Stimulated activated CD8-positive, alpha-beta memory T cell treated with anti-CD3 and anti-CD28 coated beads, Interleukin-4, amount 100 ng/mL, for 1 hour (primary cell): ENCODE data around the gene KXD1.
"Not testable (repeated sequence)": the region's sequence is repeated elsewhere in the genome, so short reads cannot be mapped to it uniquely, and the experiment has no call there.

Experiments used
- DNase-seq, 2 donors: peaks; one replicate each; pipeline ENCODE4 v3.0.0-alpha.2; 2020; ENCODE audit warnings: low read depth in 2 of 2, low spot score in 1 of 2

The KXD1 gene

GRCh38 chr19:18576383-18576782 lies 18.7 kb downstream of the KXD1 start:
- DNase-seq: no peak

DNA sequence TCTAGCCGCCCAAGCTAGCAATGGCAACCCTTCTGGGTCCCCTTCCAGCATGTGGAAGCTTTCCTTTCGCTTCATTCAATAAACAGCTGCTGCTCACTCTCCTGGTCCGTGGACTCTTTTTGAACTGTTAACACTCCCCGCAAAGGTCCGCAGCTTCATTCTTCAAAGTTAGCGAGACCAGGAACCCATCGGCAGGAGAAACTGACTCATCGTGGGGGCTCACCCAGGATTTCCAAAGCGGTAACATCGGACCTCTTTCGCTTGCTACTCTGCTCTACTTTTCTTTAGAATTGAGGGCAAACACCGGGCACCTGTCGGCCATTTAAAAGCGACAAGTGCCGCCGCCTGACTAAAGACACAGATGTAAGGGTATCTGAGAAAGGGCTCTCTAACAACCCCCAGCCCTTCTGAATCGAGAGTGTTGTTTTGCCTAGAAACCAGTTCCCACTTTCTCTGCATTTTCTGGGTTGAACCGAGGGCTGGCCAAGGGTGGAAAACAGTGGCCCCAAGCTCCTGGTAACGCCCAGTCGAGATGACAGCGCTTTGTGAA lies 19.8 kb downstream of the KXD1 start:
- no peak for DNase-seq

GRCh38 chr19:18580311-18580710 lies 22.6 kb downstream of the KXD1 start:
- no peak for DNase-seq

DNA sequence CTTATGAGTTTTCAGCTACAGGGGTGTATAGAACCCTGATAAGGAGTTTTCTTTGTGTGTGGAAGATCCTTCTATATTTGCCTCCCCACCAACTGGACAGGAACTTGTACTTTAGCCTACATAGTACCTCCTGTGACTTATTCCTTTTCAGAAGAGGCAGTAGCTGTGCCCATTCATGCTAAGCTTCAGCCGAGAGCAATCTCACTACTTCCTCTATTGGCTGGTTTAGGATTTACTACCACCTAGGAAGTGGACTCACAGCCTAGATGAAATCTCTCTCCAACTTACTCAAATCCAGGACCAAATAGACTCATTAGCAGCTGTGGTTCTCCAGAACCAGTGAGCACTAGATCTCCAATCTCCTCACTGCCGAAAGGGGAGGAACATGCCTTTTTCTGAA lies 28.6 kb downstream of the KXD1 start:
- no peak for DNase-seq

- DNase-seq: no peak
These were observed 29.9 kb downstream of the KXD1 start for GRCh38 chr19:18587561-18587960.

DNA sequence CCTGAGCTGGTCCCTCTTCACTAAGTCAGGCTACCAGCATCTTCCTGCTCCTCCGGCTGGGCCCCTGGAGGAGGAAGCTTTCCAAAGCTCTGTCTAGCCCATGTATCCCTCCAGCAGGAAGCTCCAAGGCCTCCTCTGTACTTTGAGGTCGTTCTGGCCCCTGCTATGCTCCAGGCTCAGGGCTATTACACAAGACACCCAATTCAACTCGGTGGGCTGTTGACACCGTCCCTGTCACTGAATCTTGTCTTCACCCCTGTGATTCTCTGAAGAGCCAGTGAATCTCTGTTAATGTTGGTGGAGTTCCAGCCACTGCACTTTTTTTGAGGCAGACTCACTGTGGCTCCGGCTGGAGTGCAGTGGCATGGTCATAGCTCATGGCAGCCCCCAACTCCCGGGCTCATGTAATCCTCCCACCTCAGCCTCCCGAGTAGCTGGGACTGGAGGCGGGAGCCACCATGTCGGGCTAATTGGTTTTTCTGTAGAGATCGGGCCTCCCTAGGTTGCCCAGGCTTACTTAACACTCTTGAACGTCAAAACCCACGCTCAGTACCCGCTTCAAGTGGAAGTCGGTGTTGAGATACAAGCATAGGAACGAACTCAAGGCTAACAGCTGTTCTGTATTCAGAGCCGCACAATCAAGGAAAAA lies 30.4 kb downstream of the KXD1 start:
- DNase-seq: no peak

DNA sequence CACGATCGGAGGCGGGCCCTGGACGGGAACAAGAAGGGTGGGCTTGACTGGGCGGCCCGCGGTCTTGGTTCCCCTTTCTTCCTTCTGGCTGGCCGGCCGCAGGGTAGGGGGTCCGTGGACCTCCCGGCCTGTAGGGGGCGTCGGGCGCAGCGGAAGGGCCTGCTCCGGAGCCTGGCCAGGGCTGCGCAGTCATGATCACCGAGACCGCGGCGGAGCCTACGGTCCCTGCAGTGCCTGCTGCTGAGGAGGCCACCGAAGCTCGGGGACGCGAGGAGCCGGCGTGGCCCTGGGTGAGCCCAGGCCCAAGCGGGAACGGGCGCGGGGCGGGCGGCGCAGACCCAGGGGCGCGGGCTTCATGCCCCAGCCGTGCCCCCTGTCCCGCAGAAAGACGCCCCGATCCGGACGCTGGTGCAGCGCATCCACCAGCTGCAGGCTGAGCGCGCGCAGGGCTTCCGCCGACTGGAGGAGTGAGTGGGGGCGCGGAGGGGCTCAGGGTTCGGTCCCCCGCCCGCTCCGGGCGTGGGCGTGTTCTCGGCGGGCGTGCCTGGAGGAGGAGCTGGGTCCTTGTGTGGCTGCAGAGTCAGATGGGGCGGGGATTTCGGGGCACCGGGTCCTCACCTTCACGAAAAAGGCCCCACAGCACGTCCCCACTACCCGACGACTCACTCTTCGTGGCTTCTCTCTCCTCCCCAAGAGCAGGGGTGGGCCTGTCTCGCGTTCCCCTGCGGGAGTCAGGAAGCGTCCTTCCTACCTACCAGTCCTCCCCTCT lies 31.1 kb downstream of the KXD1 start, which contains the start of gene REX1BD:
Gene REX1BD, plus strand, starts transcription at position 188 of the 769 bp plus-strand sequence. Its CDS starts 4 bp downstream, at position 192.
- DNase-seq: peak; percentile 66 to 77

GRCh38 chr19:18589380-18590272 lies 32.0 kb downstream of the KXD1 start:
- peak in 1 of 2 donors; percentile 38 for DNase-seq

DNA sequence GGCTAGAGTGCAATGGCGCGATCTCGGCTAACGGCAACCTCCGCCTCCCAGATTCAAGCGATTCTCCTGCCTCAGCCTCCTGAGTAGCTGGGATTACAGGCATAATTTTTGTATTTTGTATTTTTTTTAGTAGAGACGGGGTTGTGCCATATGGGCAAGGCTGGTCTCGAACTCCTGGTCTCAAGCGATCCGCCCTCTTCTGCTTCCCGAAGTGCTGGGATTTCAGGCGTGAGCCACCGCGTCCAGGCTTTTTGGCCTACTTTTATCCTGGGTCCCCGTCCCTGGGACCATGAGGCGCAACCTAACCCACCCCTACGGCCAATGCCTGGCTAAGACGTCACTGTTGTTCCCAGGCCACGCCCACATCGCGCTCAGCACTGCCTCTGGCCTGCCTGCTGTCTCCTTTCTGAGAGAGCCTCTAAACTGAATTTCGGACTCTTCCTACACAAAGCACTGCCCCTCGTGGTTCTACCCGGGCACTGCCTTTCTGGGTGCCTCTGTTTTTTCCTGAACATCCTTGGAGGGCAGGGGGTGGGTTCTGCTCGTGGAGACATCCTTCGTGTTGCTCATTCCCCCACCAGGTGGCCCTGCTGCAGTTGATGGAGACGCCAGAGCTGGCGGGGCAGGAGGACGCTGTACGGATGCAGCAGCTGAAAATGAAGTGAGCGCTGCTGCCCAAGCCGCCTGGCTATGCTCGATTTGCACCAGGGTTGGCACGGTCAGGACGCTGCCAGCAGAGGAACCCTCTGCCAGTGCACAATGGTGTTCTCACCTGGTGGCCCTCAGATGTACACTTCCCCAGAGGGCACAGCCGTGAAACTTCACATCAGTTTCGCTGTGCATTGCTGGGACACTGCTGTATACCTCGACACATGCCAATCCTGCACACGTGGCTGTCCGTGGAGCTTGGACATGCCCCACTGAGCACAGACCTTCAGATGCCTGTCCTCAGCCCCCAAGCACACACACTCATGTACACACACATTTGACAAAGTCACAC lies 32.9 kb downstream of the KXD1 start:
- no peak for DNase-seq

- no peak for DNase-seq
These were observed 34.2 kb downstream of the KXD1 start for GRCh38 chr19:18591735-18592385.

DNA sequence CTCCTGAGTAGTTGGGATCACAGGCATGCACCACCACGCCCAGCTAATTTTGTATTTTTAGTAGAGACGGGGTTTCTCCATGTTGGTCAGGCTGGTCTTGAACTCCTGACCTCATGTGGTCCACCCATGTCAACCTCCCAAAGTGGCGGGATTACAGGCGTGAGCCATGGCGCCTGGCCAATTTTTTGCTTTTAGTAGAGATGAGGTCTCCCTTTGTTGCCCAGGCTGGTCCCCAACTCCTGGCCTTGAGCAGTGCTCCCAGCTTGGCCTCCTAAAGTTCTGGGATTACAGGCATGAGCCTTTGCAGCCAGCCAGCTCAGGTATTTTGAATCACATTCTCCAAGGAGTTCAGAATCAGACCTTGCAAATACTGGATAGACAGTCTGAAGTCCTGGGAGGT lies 35.1 kb downstream of the KXD1 start:
- not testable (repeated sequence) for DNase-seq

- no peak for DNase-seq
These were observed 35.9 kb downstream of the KXD1 start for GRCh38 chr19:18593367-18594095.

DNA sequence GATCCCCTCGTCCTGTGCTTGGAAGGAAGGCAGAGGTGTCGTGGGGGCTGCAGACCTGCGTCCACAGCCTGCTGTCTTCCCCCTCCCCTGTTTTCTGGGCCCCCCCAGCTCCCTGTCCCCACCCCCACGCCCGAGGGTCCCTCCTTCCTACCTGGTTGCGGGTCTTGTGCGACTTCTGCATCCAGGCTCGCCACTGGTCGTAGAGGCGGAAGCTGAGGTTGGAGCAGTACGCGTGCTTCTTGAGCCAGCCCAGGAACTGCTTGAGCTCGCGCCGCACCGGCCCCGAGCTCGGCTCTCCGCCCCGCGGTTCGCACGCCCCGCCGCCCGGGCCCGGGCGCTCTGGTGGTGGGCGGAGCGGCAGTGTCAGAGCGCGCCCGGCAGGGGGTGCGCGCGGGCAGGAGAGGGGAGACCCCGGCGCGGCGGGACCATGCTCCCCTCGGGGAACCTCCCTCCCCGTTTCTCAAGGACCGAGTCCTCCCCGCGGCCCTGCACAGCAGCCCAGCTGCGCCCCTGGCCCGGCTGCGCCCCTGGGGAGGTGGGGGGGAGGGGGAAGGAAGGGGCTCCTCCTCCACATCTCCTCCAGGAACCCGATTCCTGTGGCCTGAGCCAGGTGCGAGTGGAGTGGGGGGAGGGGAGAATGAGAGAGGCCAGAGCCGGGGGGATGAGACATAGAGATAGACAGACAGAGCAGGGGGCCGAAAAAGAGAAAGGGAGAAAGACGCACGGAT lies 36.6 kb downstream of the KXD1 start:
- peak; percentile 47 for DNase-seq

DNA sequence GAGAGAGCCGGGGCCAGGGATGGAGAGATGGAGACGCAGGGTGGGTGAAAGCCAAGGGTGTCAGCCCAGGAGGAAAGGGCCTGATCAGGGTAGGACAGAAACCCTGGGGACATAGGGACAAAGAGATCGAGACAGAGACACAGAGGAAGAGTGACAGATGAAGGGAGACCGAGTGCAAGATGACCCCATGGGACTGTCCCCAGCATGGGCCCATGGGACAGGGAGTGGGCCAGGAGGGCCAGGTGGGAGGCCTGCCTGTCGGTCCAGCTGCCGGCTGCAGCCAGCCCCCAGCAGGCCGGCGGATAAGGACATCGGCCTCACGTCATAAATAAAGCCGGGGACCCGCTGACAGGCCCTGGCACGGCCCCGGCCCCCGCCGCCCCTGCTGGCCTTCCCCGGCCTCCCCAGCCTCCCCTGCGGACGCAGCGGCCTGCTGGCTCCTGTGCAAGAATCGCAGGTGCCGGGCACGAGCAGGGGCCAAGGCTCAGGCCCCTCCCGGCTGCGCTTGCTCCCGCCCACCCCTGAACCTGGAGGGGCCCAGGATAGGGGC lies 37.2 kb downstream of the KXD1 start:
- no peak for DNase-seq

DNA sequence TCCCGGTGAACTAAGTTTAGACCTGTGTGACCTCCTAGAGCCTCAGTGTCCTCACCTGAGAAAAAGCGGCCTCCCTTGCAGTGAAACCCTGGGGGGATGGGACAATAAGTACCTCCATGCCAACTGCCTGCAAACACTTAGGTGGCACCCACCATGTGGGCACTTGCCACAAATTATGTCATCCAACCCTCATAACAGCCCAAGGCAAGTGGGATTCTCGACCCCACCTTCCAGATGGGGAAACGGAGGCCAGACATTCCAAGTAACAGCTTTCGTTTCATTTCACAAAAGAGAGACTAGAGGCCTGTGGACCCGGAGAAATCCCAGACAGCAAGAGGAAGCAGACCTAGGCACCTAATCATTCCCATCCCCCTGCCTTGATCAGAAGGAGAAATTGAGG lies 37.8 kb downstream of the KXD1 start:
- DNase-seq: no peak

GRCh38 chr19:18596752-18597157 lies 39.1 kb downstream of the KXD1 start:
- no peak for DNase-seq

GRCh38 chr19:18597809-18598660 lies 40.4 kb downstream of the KXD1 start:
- DNase-seq: no peak
